ENCODE results near the gene C17orf107. TPM values are rescaled to one million over a fixed set of nuclear protein-coding genes. Genes with fewer than 3 reads are reported as not detected.

Gene C17orf107
- total and polyA plus RNA-seq, 2 of the 13 experiments (the other 11 are each of a cell fraction or from before 2014, with no cell fraction given): 0.20 to 0.59 TPM

GRCh38 chr17:4947411-4948165, 48.3 kb downstream of the C17orf107 start (continued):
- TF ChIP-seq ZSCAN25 (CRISPR knock-in tag; IDR thresholded peaks at IDR 0.05) (no peak), ZNF224 (CRISPR knock-in tag; IDR thresholded peaks at IDR 0.05) (0 out of 2 replicates have a peak, but pooled peaks have one; percentile 20), ZNF407 (CRISPR knock-in tag; IDR thresholded peaks at IDR 0.05; ENCODE audit: not compliant biosample characterization) (peak; percentile 68), RBM39 (IDR thresholded peaks at IDR 0.05; ENCODE audit: low read depth, low read length, poor library complexity, severe bottlenecking) (peak; percentile 70), ZNF567 (CRISPR knock-in tag; IDR thresholded peaks at IDR 0.05; ENCODE audit: borderline replicate concordance) (0 out of 2 replicates have a peak, but pooled peaks have one; percentile 78), ZFP37 (CRISPR knock-in tag; IDR thresholded peaks at IDR 0.05; ENCODE audit: borderline replicate concordance) (no peak), TAF1 (CRISPR knock-in tag; IDR thresholded peaks at IDR 0.05) (peak; percentile 65), ZNF772 (CRISPR knock-in tag; IDR thresholded peaks at IDR 0.05) (peak; percentile 58; the same call in 1 of the 2 replicates), SALL1 (CRISPR knock-in tag; IDR thresholded peaks at IDR 0.05) (peak; percentile 34; the same call in 1 of the 2 replicates), SMYD3 (CRISPR knock-in tag; IDR thresholded peaks at IDR 0.05) (no peak), CCDC6 (CRISPR knock-in tag; IDR thresholded peaks at IDR 0.05) (no peak), ETV5 (CRISPR knock-in tag; IDR thresholded peaks at IDR 0.05; ENCODE audit: borderline replicate concordance) (peak; percentile 21; the same call in 1 of the 2 replicates), AHR (CRISPR knock-in tag; IDR thresholded peaks at IDR 0.05) (no peak; the same call in 1 of the 2 replicates), ZNF280B (CRISPR knock-in tag; IDR thresholded peaks at IDR 0.05; ENCODE audit: borderline replicate concordance) (0 out of 2 replicates have a peak, but pooled peaks have one; percentile 30), SP2 (CRISPR knock-in tag; IDR thresholded peaks at IDR 0.05) (no peak), NR2C2 (CRISPR knock-in tag; IDR thresholded peaks at IDR 0.05; ENCODE audit: borderline replicate concordance) (peak; percentile 41; the same call in 1 of the 2 replicates), TSC22D2 (CRISPR knock-in tag; IDR thresholded peaks at IDR 0.05; ENCODE audit: borderline replicate concordance) (peak; percentile 14; the same call in 1 of the 2 replicates), TBX2 (CRISPR knock-in tag; IDR thresholded peaks at IDR 0.05; ENCODE audit: borderline replicate concordance) (peak; percentile 76)

Data from HepG2 (cell line).